ENCODE measurements around the gene C1QC.

- no peak for TF ChIP-seq CTCF (IDR thresholded peaks at IDR 0.05)
- no peak for TF ChIP-seq POLR2A (IDR thresholded peaks at IDR 0.05)
Measured at GRCh38 chr1:22602060-22602740, 41.2 kb upstream of the C1QC start.
